SK-N-SH (cell line): ENCODE results near the gene DCDC2. TPM values are rescaled to one million over a fixed set of nuclear protein-coding genes. Genes with fewer than 3 reads are reported as not detected.

Source experiments
- CTCF ChIA-PET: fragments of 300-600, 350-600 bp; formaldehyde crosslinking; extraction: SDS; loops from one replicate; lab custom pipeline; 2021; lab: Yijun Ruan, JAX
- POLR2A ChIA-PET: fragments of 350-600 bp; sonication (Branson Sonifier 250); formaldehyde crosslinking; extraction: SDS; loops from one replicate; lab custom pipeline; 2020; ENCODE audit warnings: antibody characterized with exemption, inconsistent platforms; lab: Yijun Ruan, JAX
- DNase-seq: peaks from one replicate; pipeline ENCODE4 v3.0.0; 2012
- H2AFZ ChIP-seq: fragments of 200-600 bp; sonication (generic); 2 replicates; pipeline ENCODE4 v1.8.1; 2016; ENCODE audit warnings: antibody characterized with exemption, mild to moderate bottlenecking, low read depth
- H3F3A ChIP-seq: fragments of 200-600 bp; sonication (generic); replicated peaks from 2 replicates; pipeline ENCODE3; 2016; ENCODE audit warnings: antibody characterized with exemption, mild to moderate bottlenecking; ENCODE audit not compliant: insufficient read depth
- H3K27ac ChIP-seq, 2 experiments: fragments of 200-500 bp in 1 of 2; fragments of 200-600 bp in 1 of 2; sonication (Bioruptor generic) in 1 of 2; sonication (generic), shearing (Covaris generic) in 1 of 2; 2 replicates each; pipeline versions ENCODE4 v1.5.1 to v1.6.1; 2014 to 2016; ENCODE audit warnings: low read depth in 2 of 2, inconsistent platforms in 1 of 2, low read length in 1 of 2, mild to moderate bottlenecking in 1 of 2, mixed read lengths in 1 of 2
- H3K27me3 ChIP-seq: fragments of 200-600 bp; sonication (generic), shearing (Covaris generic); 2 replicates; pipeline ENCODE4 v1.6.1; 2016; ENCODE audit warnings: mixed run types; ENCODE audit not compliant: insufficient read depth
- H3K36me3 ChIP-seq, 2 experiments: fragments of 200-500 bp in 1 of 2; fragments of 200-600 bp in 1 of 2; sonication (Bioruptor generic) in 1 of 2; sonication (generic) in 1 of 2; replicated peaks in 1 of 2; 2 replicates each; pipeline versions ENCODE3 to v1.5.1; 2014 to 2016; ENCODE audit warnings: low read length in 1 of 2, mild to moderate bottlenecking in 1 of 2; ENCODE audit not compliant: insufficient read depth in 2 of 2, control insufficient read depth in 1 of 2
- H3K4me1 ChIP-seq, 2 experiments: fragments of 200-500 bp in 1 of 2; fragments of 200-600 bp in 1 of 2; sonication (Bioruptor generic) in 1 of 2; sonication (generic), shearing (Covaris generic) in 1 of 2; 2 replicates each; pipeline versions ENCODE4 v1.5.1 to v1.6.1; 2014 to 2016; ENCODE audit warnings: low read depth in 1 of 2, low read length in 1 of 2, mixed run types in 1 of 2; ENCODE audit not compliant: insufficient read depth in 2 of 2, control insufficient read depth in 1 of 2
- H3K4me2 ChIP-seq: fragments of 200-600 bp; sonication (generic), shearing (Covaris generic); 2 replicates; pipeline ENCODE4 v1.6.1; 2017; ENCODE audit warnings: mixed run types
- H3K4me3 ChIP-seq, 2 experiments: fragments of 200-500 bp in 1 of 2; fragments of 200-600 bp in 1 of 2; sonication (Bioruptor generic) in 1 of 2; sonication (generic), shearing (Covaris generic) in 1 of 2; 2 replicates each; pipeline versions ENCODE4 v1.5.1 to v1.8.1; 2014 to 2016; ENCODE audit warnings: low read depth in 2 of 2, inconsistent platforms in 1 of 2, low read length in 1 of 2, mild to moderate bottlenecking in 1 of 2, mixed read lengths in 1 of 2, moderate library complexity in 1 of 2
- H3K79me2 ChIP-seq: fragments of 200-600 bp; sonication (generic); 2 replicates; pipeline ENCODE4 v1.8.1; 2017; ENCODE audit warnings: mild to moderate bottlenecking; ENCODE audit not compliant: insufficient read depth
- H3K9ac ChIP-seq: fragments of 200-600 bp; sonication (generic); 2 replicates; pipeline ENCODE4 v1.6.1; 2017; ENCODE audit warnings: mixed run types
- H3K9me2 ChIP-seq: fragments of 200-600 bp; sonication (generic); 2 replicates; pipeline ENCODE4 v1.6.1; 2017; ENCODE audit warnings: mixed run types
- H3K9me3 ChIP-seq: fragments of 200-600 bp; sonication (generic); 2 replicates; pipeline ENCODE4 v1.6.1; 2017; ENCODE audit warnings: mixed run types, mild to moderate bottlenecking, moderate library complexity
- H4K20me1 ChIP-seq: fragments of 200-600 bp; sonication (generic); 2 replicates; pipeline ENCODE4 v1.6.1; 2017; ENCODE audit warnings: mild to moderate bottlenecking, mixed run types; ENCODE audit not compliant: insufficient read depth
- CTCF ChIP-seq: fragments of 200-600 bp; sonication (generic); IDR thresholded peaks from 2 replicates; pipeline ENCODE4 v1.6.1; 2017; ENCODE audit warnings: antibody characterized with exemption, mild to moderate bottlenecking, moderate library complexity
- ELF1 ChIP-seq: IDR thresholded peaks from 2 replicates; pipeline ENCODE4 v1.4.0; 2012
- FOSL2 ChIP-seq: IDR thresholded peaks from 2 replicates; pipeline ENCODE4 v1.4.0; 2012; ENCODE audit warnings: low read depth, mild to moderate bottlenecking, moderate library complexity, borderline replicate concordance
- GABPA ChIP-seq: IDR thresholded peaks from 2 replicates; pipeline ENCODE4 v1.4.0; 2012; ENCODE audit warnings: low read depth, mild to moderate bottlenecking
- MEF2A ChIP-seq: IDR thresholded peaks from 2 replicates; pipeline ENCODE4 v1.4.0; 2012; ENCODE audit warnings: low read depth, borderline replicate concordance
- NFIC ChIP-seq: IDR thresholded peaks from 2 replicates; pipeline ENCODE4 v1.4.0; 2012; ENCODE audit warnings: borderline replicate concordance
- NRF1 ChIP-seq: IDR thresholded peaks from 2 replicates; pipeline ENCODE4 v1.6.1; 2012; ENCODE audit warnings: low read depth, mild to moderate bottlenecking, low read length
- POLR2AphosphoS5 ChIP-seq: IDR thresholded peaks from 2 replicates; pipeline ENCODE4 v1.6.1; 2012; ENCODE audit warnings: low read depth, low read length
- RCOR1 ChIP-seq: fragments of 150-350 bp; IDR thresholded peaks from 2 replicates; pipeline ENCODE4 v1.6.1; 2017; ENCODE audit warnings: antibody characterized with exemption, low read length
- RFX5 ChIP-seq: IDR thresholded peaks from 2 replicates; pipeline ENCODE4 v1.6.1; 2012; ENCODE audit warnings: mild to moderate bottlenecking, improper control_type of control experiment, low read length
- SMC3 ChIP-seq: IDR thresholded peaks from 2 replicates; pipeline ENCODE4 v1.6.1; 2012; ENCODE audit warnings: low read depth, low read length, improper control_type of control experiment
- TCF12 ChIP-seq: IDR thresholded peaks from 2 replicates; pipeline ENCODE4 v1.4.0; 2012
- TEAD4 ChIP-seq: IDR thresholded peaks from 2 replicates; pipeline ENCODE4 v1.4.0; 2012; ENCODE audit warnings: mild to moderate bottlenecking, borderline replicate concordance; ENCODE audit not compliant: insufficient read depth
- YY1 ChIP-seq: IDR thresholded peaks from 2 replicates; pipeline ENCODE4 v1.4.0; 2012; ENCODE audit warnings: low read depth, mild to moderate bottlenecking
- WGBS: methylation state at CpG from one replicate; pipeline ENCODE4 v1.1.6; 2017; ENCODE audit warnings: low lambda C conversion rate; 5-methylcytosine and 5-hydroxymethylcytosine counted together
- polyA plus RNA-seq, 3 experiments: library from polyadenylated mRNA; depleted of rRNA; stranded (reverse); fragments of >200 nt; gene quantifications; 2 replicates each; pipeline ENCODE4 v1.2.3, GENCODE V29; 2012

Gene DCDC2
- polyA plus RNA-seq, 1 of the 3 experiments (the other 2 are of a cell fraction), result not detected

- Histone ChIP-seq H3K9ac (no peak overlapping the region), H3K27me3 (no peaks in the 10 kb centered on the region), H3K4me1 (peaks cover 0 to 7% of the 10 kb centered on the region in 2 experiments; a peak in 2 of 4 replicates), H3K4me2 (no peak overlapping the region), H2AFZ (no peak overlapping the region), H4K20me1 (no peaks in the 10 kb centered on the region), H3K27ac (no peak overlapping the region), H3K36me3 (no peaks in the 10 kb centered on the region), H3K9me2 (no peaks in the 10 kb centered on the region), H3K9me3 (no peaks in the 10 kb centered on the region), H3K4me3 (no peak overlapping the region), H3K79me2 (no peaks in the 10 kb centered on the region), H3F3A (no peaks in the 10 kb centered on the region)
- ChIA-PET CTCF (interaction anchor here (1.1 to 1.4 kb wide), 4 partner anchors 13 to 73 kb away, joined by 3 to 4 read pairs (median 4); no protein-coding TSS in a partner anchor), POLR2A (no interaction called here)
- WGBS, result 82% methylated on average over 5 of the region's 5 CpGs
- no peak for DNase-seq
- no peak for TF ChIP-seq TCF12
- TF ChIP-seq FOSL2, result no peak
- TF ChIP-seq POLR2AphosphoS5, result no peak
- TF ChIP-seq RCOR1, result no peak
- TF ChIP-seq MEF2A, result no peak
- TF ChIP-seq TEAD4, result no peak
- no peak for TF ChIP-seq CTCF
- no peak for TF ChIP-seq RFX5
These were observed 70.6 kb downstream of the DCDC2 start for GRCh38 chr6:24287239-24287638.

GRCh38 chr6:24284006-24284405 is 73.9 kb downstream of the DCDC2 start:
- Histone ChIP-seq H3K27ac (no peak overlapping the region), H4K20me1 (no peaks in the 10 kb centered on the region), H3F3A (no peaks in the 10 kb centered on the region), H3K79me2 (no peaks in the 10 kb centered on the region), H3K9ac (no peak overlapping the region), H3K9me2 (no peaks in the 10 kb centered on the region), H3K4me3 (no peak overlapping the region), H3K36me3 (no peaks in the 10 kb centered on the region), H2AFZ (no peak overlapping the region), H3K4me2 (no peak overlapping the region), H3K27me3 (no peaks in the 10 kb centered on the region), H3K4me1 (peaks cover 0 to 7% of the 10 kb centered on the region in 2 experiments; a peak in 3 of 4 replicates), H3K9me3 (no peaks in the 10 kb centered on the region)
- CTCF ChIA-PET, result interaction anchor here (0.8 to 4.0 kb wide), 29 partner anchors 8 to 297 kb away, joined by 3 to 64 read pairs (median 8); no protein-coding TSS in a partner anchor
- DNase-seq, result no peak
- TF ChIP-seq NRF1 (no peak), TEAD4 (no peak), SMC3 (no peak), NFIC (no peak), ELF1 (no peak), RCOR1 (no peak), YY1 (no peak), GABPA (no peak)
- POLR2A ChIA-PET, result interaction anchor here (0.6 to 1.7 kb wide), 2 partner anchors 105 to 118 kb away, joined by 3 to 8 read pairs; no protein-coding TSS in a partner anchor
- WGBS, result 74% methylated on average over 10 of the region's 10 CpGs
